ENCODE data around the gene THSD4.

DNA sequence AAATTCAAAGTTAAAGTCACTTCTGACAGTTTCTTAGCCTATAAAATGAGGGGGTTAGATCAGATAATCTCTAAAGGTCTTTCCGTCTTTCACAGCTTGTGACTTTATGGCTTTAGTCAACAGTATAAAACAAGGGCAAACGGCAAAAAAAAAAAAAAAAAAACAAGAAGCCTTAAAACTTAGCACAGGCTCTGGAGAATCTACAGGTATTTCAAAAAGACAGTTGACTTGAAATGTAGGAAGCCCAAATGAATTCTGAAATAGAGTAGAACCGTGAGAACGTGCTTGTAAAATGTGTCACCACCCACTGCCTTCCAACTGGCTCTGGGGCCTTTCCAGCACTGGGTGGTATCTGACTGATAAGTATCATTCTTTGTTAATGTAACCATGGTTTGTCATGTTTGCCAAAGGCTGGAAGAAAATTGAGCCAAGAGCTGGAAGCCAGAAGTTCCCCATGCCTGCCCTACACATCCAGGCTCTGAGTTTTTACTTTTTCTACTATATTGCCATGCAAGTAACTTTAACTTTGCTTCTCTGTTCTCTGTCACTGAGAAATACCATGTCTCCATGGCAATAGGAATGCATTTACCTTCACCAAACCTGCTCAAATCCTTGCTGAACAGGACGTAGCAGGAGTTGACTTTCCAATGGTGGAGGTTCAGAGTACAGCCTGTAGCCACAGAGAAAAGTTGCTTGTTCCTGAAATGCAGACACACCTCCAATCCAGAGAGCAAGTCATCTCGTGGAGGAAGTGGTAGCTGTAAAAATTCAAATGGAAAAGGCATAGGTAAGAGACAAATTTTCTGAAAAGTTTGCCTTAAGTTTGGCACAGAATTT lies 35.8 kb upstream of the THSD4 start:
- TF ChIP-seq, protein P1, sequence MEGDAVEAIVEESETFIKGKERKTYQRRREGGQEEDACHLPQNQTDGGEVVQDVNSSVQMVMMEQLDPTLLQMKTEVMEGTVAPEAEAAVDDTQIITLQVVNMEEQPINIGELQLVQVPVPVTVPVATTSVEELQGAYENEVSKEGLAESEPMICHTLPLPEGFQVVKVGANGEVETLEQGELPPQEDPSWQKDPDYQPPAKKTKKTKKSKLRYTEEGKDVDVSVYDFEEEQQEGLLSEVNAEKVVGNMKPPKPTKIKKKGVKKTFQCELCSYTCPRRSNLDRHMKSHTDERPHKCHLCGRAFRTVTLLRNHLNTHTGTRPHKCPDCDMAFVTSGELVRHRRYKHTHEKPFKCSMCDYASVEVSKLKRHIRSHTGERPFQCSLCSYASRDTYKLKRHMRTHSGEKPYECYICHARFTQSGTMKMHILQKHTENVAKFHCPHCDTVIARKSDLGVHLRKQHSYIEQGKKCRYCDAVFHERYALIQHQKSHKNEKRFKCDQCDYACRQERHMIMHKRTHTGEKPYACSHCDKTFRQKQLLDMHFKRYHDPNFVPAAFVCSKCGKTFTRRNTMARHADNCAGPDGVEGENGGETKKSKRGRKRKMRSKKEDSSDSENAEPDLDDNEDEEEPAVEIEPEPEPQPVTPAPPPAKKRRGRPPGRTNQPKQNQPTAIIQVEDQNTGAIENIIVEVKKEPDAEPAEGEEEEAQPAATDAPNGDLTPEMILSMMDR (conservative IDR thresholded peaks at IDR 0.05), result no peak
- TF ChIP-seq EZH2 (IDR thresholded peaks at IDR 0.05; ENCODE audit: low read depth), result no peak
